SJSA1 (cell line): Measurements from ENCODE around the gene COL13A1. TPM values are rescaled to one million over a fixed set of nuclear protein-coding genes. Genes with fewer than 3 reads are reported as not detected.

Source experiments
- DNase-seq, 2 experiments: peaks; one replicate each; pipeline ENCODE4 v3.0.0-alpha.2; 2015 to 2020; ENCODE audit warnings: low spot score in 2 of 2, low read depth in 1 of 2
- H3K27ac ChIP-seq: fragments of 250-450 bp; sonication (Bioruptor Pico); 2 replicates; pipeline ENCODE4 v1.5.1; 2020; ENCODE audit warnings: mild to moderate bottlenecking, moderate library complexity
- H3K27me3 ChIP-seq: fragments of 250-450 bp; sonication (Bioruptor Pico); replicated peaks from 2 replicates; pipeline ENCODE4 v1.5.1; 2020; ENCODE audit warnings: mild to moderate bottlenecking, moderate library complexity
- H3K36me3 ChIP-seq: fragments of 250-450 bp; sonication (Bioruptor Pico); 2 replicates; pipeline ENCODE4 v1.5.1; 2020; ENCODE audit warnings: mild to moderate bottlenecking
- H3K4me1 ChIP-seq: fragments of 250-450 bp; sonication (Bioruptor Pico); replicated peaks from 2 replicates; pipeline ENCODE4 v1.6.1; 2021; ENCODE audit warnings: mild to moderate bottlenecking
- H3K4me3 ChIP-seq: fragments of 250-450 bp; sonication (Bioruptor Pico); 2 replicates; pipeline ENCODE4 v1.5.1; 2020; ENCODE audit warnings: mild to moderate bottlenecking
- H3K9me3 ChIP-seq: fragments of 250-450 bp; sonication (Bioruptor Pico); replicated peaks from 2 replicates; pipeline ENCODE4 v1.5.1; 2020; ENCODE audit warnings: mild to moderate bottlenecking
- total RNA-seq: library from RNA; depleted of rRNA; stranded (reverse); fragments of >200 nt; shearing (Covaris generic); gene quantifications from 2 replicates; pipeline ENCODE4 v1.2.3, GENCODE V29; 2014

Gene COL13A1
- total RNA-seq, 1 experiment from 2014 or later: 74.8 TPM

- Histone ChIP-seq H3K9me3 (no peaks in the 10 kb centered on the region), H3K27me3 (no peaks in the 10 kb centered on the region), H3K4me1 (peaks cover 33% of the 10 kb centered on the region), H3K27ac (no peak overlapping the region), H3K4me3 (no peak overlapping the region), H3K36me3 (peaks cover 8% of the 10 kb centered on the region; the same call in 1 of the 2 replicates)
- DNase-seq: peak in 1 of 2 experiments; percentile 4
These were observed 1.0 kb upstream of the COL13A1 start for GRCh38 chr10:69800665-69801064.

- Histone ChIP-seq H3K27ac (no peak overlapping the region; the same call in 1 of the 2 replicates), H3K36me3 (peaks cover 12% of the 10 kb centered on the region; the same call in 1 of the 2 replicates), H3K27me3 (no peaks in the 10 kb centered on the region), H3K4me3 (peak overlapping the region; percentile 75), H3K4me1 (peaks cover 37% of the 10 kb centered on the region), H3K9me3 (no peaks in the 10 kb centered on the region)
- DNase-seq: peak; percentile 80 to 82
These were observed 642 bp upstream of the COL13A1 start for GRCh38 chr10:69801094-69801433.

- peak; percentile 68 to 77 for DNase-seq
These were observed 887 bp downstream of the COL13A1 start for GRCh38 chr10:69802424-69803161.

GRCh38 chr10:69803809-69804208, 2.1 kb downstream of the COL13A1 start:
- Histone ChIP-seq H3K9me3 (no peaks in the 10 kb centered on the region), H3K36me3 (peaks cover 33% of the 10 kb centered on the region), H3K27ac (no peak overlapping the region), H3K4me1 (peaks cover 65% of the 10 kb centered on the region), H3K27me3 (no peaks in the 10 kb centered on the region), H3K4me3 (peak overlapping the region; percentile 75)
- DNase-seq: no peak

More at GRCh38 chr10:69802424-69803161, 887 bp downstream of the COL13A1 start:
- Histone ChIP-seq H3K27ac (peak overlapping the region; percentile 51), H3K4me1 (peaks cover 53% of the 10 kb centered on the region), H3K27me3 (no peaks in the 10 kb centered on the region), H3K36me3 (peaks cover 21% of the 10 kb centered on the region), H3K9me3 (no peaks in the 10 kb centered on the region), H3K4me3 (peak overlapping the region; percentile 75)

- DNase-seq: no peak
These were observed 3.1 kb downstream of the COL13A1 start for GRCh38 chr10:69804775-69805174.

GRCh38 chr10:69807122-69807521, 5.4 kb downstream of the COL13A1 start:
- Histone ChIP-seq H3K27ac (peak overlapping the region; percentile 94), H3K36me3 (peaks cover 42% of the 10 kb centered on the region), H3K4me3 (no peak overlapping the region), H3K27me3 (no peaks in the 10 kb centered on the region), H3K9me3 (no peaks in the 10 kb centered on the region), H3K4me1 (peaks cover 65% of the 10 kb centered on the region)
- peak; percentile 61 to 91 for DNase-seq

More at GRCh38 chr10:69804775-69805174, 3.1 kb downstream of the COL13A1 start:
- H3K4me3 ChIP-seq: no peak overlapping the region
- H3K36me3 ChIP-seq: peaks cover 42% of the 10 kb centered on the region
- peaks cover 74% of the 10 kb centered on the region for H3K4me1 ChIP-seq
- no peaks in the 10 kb centered on the region for H3K27me3 ChIP-seq
- no peaks in the 10 kb centered on the region for H3K9me3 ChIP-seq
- H3K27ac ChIP-seq: no peak overlapping the region

GRCh38 chr10:69807696-69808095, 6.0 kb downstream of the COL13A1 start:
- H3K27ac ChIP-seq: peak overlapping the region; percentile 94
- no peaks in the 10 kb centered on the region for H3K27me3 ChIP-seq
- peaks cover 65% of the 10 kb centered on the region for H3K4me1 ChIP-seq
- peaks cover 39% of the 10 kb centered on the region for H3K36me3 ChIP-seq
- no peak overlapping the region for H3K4me3 ChIP-seq
- no peak for DNase-seq
- H3K9me3 ChIP-seq: no peaks in the 10 kb centered on the region

GRCh38 chr10:69809318-69809717, 7.6 kb downstream of the COL13A1 start:
- Histone ChIP-seq H3K4me1 (peaks cover 53% of the 10 kb centered on the region), H3K36me3 (peaks cover 42% of the 10 kb centered on the region), H3K4me3 (no peak overlapping the region), H3K27me3 (no peaks in the 10 kb centered on the region), H3K27ac (no peak overlapping the region), H3K9me3 (no peaks in the 10 kb centered on the region)
- DNase-seq: no peak

- H3K36me3 ChIP-seq: peaks cover 42% of the 10 kb centered on the region
- no peak for DNase-seq
- no peak overlapping the region for H3K4me3 ChIP-seq
- no peak overlapping the region for H3K27ac ChIP-seq
- no peaks in the 10 kb centered on the region for H3K9me3 ChIP-seq
- peaks cover 50% of the 10 kb centered on the region for H3K4me1 ChIP-seq
- H3K27me3 ChIP-seq: no peaks in the 10 kb centered on the region
These were observed 8.4 kb downstream of the COL13A1 start for GRCh38 chr10:69810097-69810496.

- DNase-seq: no peak
- H3K4me1 ChIP-seq: peaks cover 47% of the 10 kb centered on the region
- no peak overlapping the region for H3K27ac ChIP-seq
- peaks cover 40% of the 10 kb centered on the region for H3K36me3 ChIP-seq
- H3K27me3 ChIP-seq: no peaks in the 10 kb centered on the region
- H3K9me3 ChIP-seq: no peaks in the 10 kb centered on the region
- no peak overlapping the region for H3K4me3 ChIP-seq
These were observed 9.1 kb downstream of the COL13A1 start for GRCh38 chr10:69810675-69811397.

- DNase-seq: no peak
- H3K36me3 ChIP-seq: peaks cover 26% of the 10 kb centered on the region
- no peak overlapping the region for H3K4me3 ChIP-seq
- peaks cover 31% of the 10 kb centered on the region for H3K4me1 ChIP-seq
- H3K27me3 ChIP-seq: no peaks in the 10 kb centered on the region
- no peak overlapping the region for H3K27ac ChIP-seq
- no peaks in the 10 kb centered on the region for H3K9me3 ChIP-seq
These were observed 11.9 kb downstream of the COL13A1 start for GRCh38 chr10:69813632-69814031.

GRCh38 chr10:69814251-69814650, 12.5 kb downstream of the COL13A1 start:
- Histone ChIP-seq H3K4me1 (peaks cover 31% of the 10 kb centered on the region), H3K27ac (no peak overlapping the region), H3K36me3 (peaks cover 20% of the 10 kb centered on the region), H3K9me3 (no peaks in the 10 kb centered on the region), H3K27me3 (no peaks in the 10 kb centered on the region), H3K4me3 (no peak overlapping the region)
- no peak for DNase-seq

GRCh38 chr10:69815104-69815503, 13.4 kb downstream of the COL13A1 start:
- no peak for DNase-seq
- Histone ChIP-seq H3K9me3 (no peaks in the 10 kb centered on the region), H3K4me1 (peaks cover 31% of the 10 kb centered on the region), H3K27me3 (no peaks in the 10 kb centered on the region), H3K4me3 (no peak overlapping the region), H3K27ac (no peak overlapping the region), H3K36me3 (peaks cover 15% of the 10 kb centered on the region)

GRCh38 chr10:69816521-69816920, 14.8 kb downstream of the COL13A1 start:
- no peak overlapping the region for H3K27ac ChIP-seq
- no peak for DNase-seq
- no peaks in the 10 kb centered on the region for H3K27me3 ChIP-seq
- no peaks in the 10 kb centered on the region for H3K9me3 ChIP-seq
- H3K4me3 ChIP-seq: no peak overlapping the region
- H3K4me1 ChIP-seq: peaks cover 28% of the 10 kb centered on the region
- H3K36me3 ChIP-seq: peaks cover 17% of the 10 kb centered on the region
